SK-N-SH treated with all-trans-retinoic acid at 6 μM for 48 hours (cell line): ENCODE data around the gene ERP44.

ENCODE experiments used
- ATAC-seq: fragments of 200-7000 bp; cut with Tn5 transposase; 3 replicates; pipeline ENCODE4 v1.9.1; 2020; ENCODE audit warnings: mild to moderate bottlenecking, moderate library complexity
- ARNTL ChIP-seq: fragments of 450-650 bp; formaldehyde crosslinking; IDR thresholded peaks from 2 replicates; pipeline ENCODE4 v1.5.0; 2020; ENCODE audit warnings: low read depth, mild to moderate bottlenecking, moderate library complexity, borderline replicate concordance
- BACH2 ChIP-seq: fragments of 250-450 bp; sonication (Bioruptor Pico); IDR thresholded peaks from 2 replicates; pipeline ENCODE4 v1.9.0; 2021; ENCODE audit warnings: mild to moderate bottlenecking, borderline replicate concordance
- CREB5 ChIP-seq: fragments of 250-450 bp; sonication (Bioruptor Pico); IDR thresholded peaks from 2 replicates; pipeline ENCODE4 v1.5.1; 2020; ENCODE audit warnings: low read depth, mild to moderate bottlenecking, moderate library complexity
- CSDC2 ChIP-seq: fragments of 250-450 bp; sonication (Bioruptor Pico); IDR thresholded peaks from 2 replicates; pipeline ENCODE4 v1.5.0; 2020; ENCODE audit warnings: mild to moderate bottlenecking, moderate library complexity
- CSRNP3 ChIP-seq: fragments of 250-450 bp; sonication (Bioruptor Pico); IDR thresholded peaks from 2 replicates; pipeline ENCODE4 v1.5.1; 2021; ENCODE audit warnings: mild to moderate bottlenecking, moderate library complexity
- ESRRG ChIP-seq: fragments of 250-450 bp; sonication (Bioruptor Pico); IDR thresholded peaks from 2 replicates; pipeline ENCODE4 v1.6.1; 2021; ENCODE audit warnings: mild to moderate bottlenecking
- GLIS3 ChIP-seq: fragments of 250-450 bp; sonication (Bioruptor Pico); IDR thresholded peaks from 2 replicates; pipeline ENCODE4 v1.5.0; 2020; ENCODE audit warnings: mild to moderate bottlenecking, moderate library complexity
- ISL1 ChIP-seq: fragments of 250-450 bp; sonication (Bioruptor Pico); IDR thresholded peaks from 2 replicates; pipeline ENCODE4 v2.1.2; 2022; ENCODE audit warnings: mild to moderate bottlenecking, moderate library complexity
- POU6F1 ChIP-seq: fragments of 250-450 bp; sonication (Bioruptor Pico); IDR thresholded peaks from 2 replicates; pipeline ENCODE4 v1.8.0; 2021; ENCODE audit warnings: low read depth, mild to moderate bottlenecking, moderate library complexity, borderline replicate concordance
- PPARA ChIP-seq: fragments of 250-450 bp; sonication (Bioruptor Pico); IDR thresholded peaks from 2 replicates; pipeline ENCODE4 v1.5.0; 2020; ENCODE audit warnings: mild to moderate bottlenecking, borderline replicate concordance
- RARB ChIP-seq: fragments of 250-450 bp; sonication (Bioruptor Pico); IDR thresholded peaks from 2 replicates; pipeline ENCODE4 v1.8.0; 2021; ENCODE audit warnings: mild to moderate bottlenecking, moderate library complexity
- SNAI2 ChIP-seq: fragments of 250-450 bp; sonication (Bioruptor Pico); IDR thresholded peaks from 2 replicates; pipeline ENCODE4 v1.5.0; 2020; ENCODE audit warnings: mild to moderate bottlenecking, moderate library complexity
- TCF4 ChIP-seq: fragments of 250-450 bp; sonication (Bioruptor Pico); IDR thresholded peaks from 2 replicates; pipeline ENCODE4 v1.8.0; 2021; ENCODE audit warnings: mild to moderate bottlenecking, moderate library complexity, borderline replicate concordance
- TSHZ2 ChIP-seq: fragments of 250-450 bp; sonication (Bioruptor Pico); IDR thresholded peaks from 2 replicates; pipeline ENCODE4 v1.5.0; 2020; ENCODE audit warnings: mild to moderate bottlenecking, moderate library complexity
- ZC3H10 ChIP-seq: fragments of 250-450 bp; sonication (Bioruptor Pico); IDR thresholded peaks from 2 replicates; pipeline ENCODE4 v1.5.1; 2021; ENCODE audit warnings: mild to moderate bottlenecking, moderate library complexity
- ZFP3 ChIP-seq: fragments of 250-450 bp; sonication (Bioruptor Pico); IDR thresholded peaks from 2 replicates; pipeline ENCODE4 v1.5.0; 2020; ENCODE audit warnings: mild to moderate bottlenecking, moderate library complexity
- ZFP30 ChIP-seq: fragments of 450-650 bp; formaldehyde crosslinking; IDR thresholded peaks from 2 replicates; pipeline ENCODE4 v1.5.0; 2022; ENCODE audit warnings: mild to moderate bottlenecking, moderate library complexity
- ZNF565 ChIP-seq: fragments of 450-650 bp; formaldehyde crosslinking; conservative IDR thresholded peaks from 2 replicates; pipeline ENCODE4 v1.5.0; 2020; ENCODE audit warnings: low read depth, mild to moderate bottlenecking, moderate library complexity
- ZNF70 ChIP-seq: fragments of 450-650 bp; formaldehyde crosslinking; IDR thresholded peaks from 2 replicates; pipeline ENCODE4 v1.5.0; 2020; ENCODE audit warnings: mild to moderate bottlenecking, moderate library complexity
- ZNF8 ChIP-seq: fragments of 450-650 bp; formaldehyde crosslinking; IDR thresholded peaks from 2 replicates; pipeline ENCODE4 v1.5.0; 2020; ENCODE audit warnings: mild to moderate bottlenecking, moderate library complexity

Gene ERP44

GRCh38 chr9:99929652-99930051, 169.1 kb downstream of the ERP44 start:
- TF ChIP-seq BACH2 (CRISPR knock-in tag) (no peak), ESRRG (CRISPR knock-in tag) (no peak), PPARA (CRISPR knock-in tag) (no peak), ZNF70 (CRISPR knock-in tag) (no peak), POU6F1 (CRISPR knock-in tag) (no peak), ARNTL (CRISPR knock-in tag) (no peak), GLIS3 (CRISPR knock-in tag) (no peak), ZNF565 (CRISPR knock-in tag) (no peak), CREB5 (CRISPR knock-in tag) (no peak), TSHZ2 (no peak), SNAI2 (CRISPR knock-in tag) (no peak), RARB (CRISPR knock-in tag) (no peak), ZC3H10 (no peak), CSRNP3 (CRISPR knock-in tag) (no peak), ISL1 (CRISPR knock-in tag) (no peak), TCF4 (CRISPR knock-in tag) (no peak), ZNF8 (CRISPR knock-in tag) (no peak), ZFP3 (CRISPR knock-in tag) (no peak), ZFP30 (CRISPR knock-in tag) (no peak), CSDC2 (CRISPR knock-in tag) (no peak)
- ATAC-seq, result no peak
